IMR-90 (cell line): Measurements from ENCODE around the gene USO1. TPM values are rescaled to one million over a fixed set of nuclear protein-coding genes. Genes with fewer than 3 reads are reported as not detected.

Source experiments
- ATAC-seq: fragments of 200-7000 bp; cut with Tn5 transposase; 2 replicates; pipeline ENCODE4 v1.9.1; 2020; ENCODE audit warnings: low read depth, mild to moderate bottlenecking, moderate library complexity
- BruUV-seq: library from RNA; stranded (reverse); fragments of 400-500 nt; replicated peaks from 2 replicates; lab custom pipeline; 2021; lab: Mats Ljungman, UMichigan
- CTCF ChIA-PET: fragments of 300-600 bp; formaldehyde crosslinking; extraction: SDS; loops from one replicate; lab custom pipeline; 2021; ENCODE audit warnings: antibody characterized with exemption; lab: Yijun Ruan, JAX
- POLR2A ChIA-PET: fragments of 300-600 bp; sonication (Branson Sonifier 250); formaldehyde crosslinking; loops from one replicate; lab custom pipeline; 2022; ENCODE audit warnings: antibody characterized with exemption; ENCODE audit not compliant: unreplicated experiment; lab: Charles Lee
- DNase-seq: peaks from one replicate; pipeline ENCODE4 v3.0.0; 2013
- H2AFZ ChIP-seq: replicated peaks from 2 replicates; pipeline ENCODE3; 2013; ENCODE audit warnings: low read length, mild to moderate bottlenecking; ENCODE audit not compliant: poor library complexity
- H2AK5ac ChIP-seq: 2 replicates; pipeline ENCODE4 v1.6.1; 2013; ENCODE audit warnings: low read depth, low read length, inconsistent platforms
- H2AK9ac ChIP-seq: replicated peaks from 2 replicates; pipeline ENCODE3; 2013; ENCODE audit warnings: mild to moderate bottlenecking, low read depth, low read length, moderate library complexity; ENCODE audit not compliant: poor library complexity
- H2BK120ac ChIP-seq: 2 replicates; pipeline ENCODE4 v1.6.1; 2013; ENCODE audit warnings: low read depth, low read length, inconsistent platforms
- H2BK15ac ChIP-seq: 3 replicates; pipeline ENCODE4 v1.6.1; 2013; ENCODE audit warnings: low read depth, low read length, inconsistent platforms
- H2BK20ac ChIP-seq: 2 replicates; pipeline ENCODE4 v1.6.1; 2013; ENCODE audit warnings: low read depth, mild to moderate bottlenecking, inconsistent platforms, low read length, moderate library complexity
- H2BK5ac ChIP-seq: 2 replicates; pipeline ENCODE4 v1.6.1; 2013; ENCODE audit warnings: mild to moderate bottlenecking, low read depth, low read length, inconsistent platforms; ENCODE audit not compliant: poor library complexity, severe bottlenecking
- H3K14ac ChIP-seq: replicated peaks from 2 replicates; pipeline ENCODE4 v1.6.1; 2013; ENCODE audit warnings: low read depth, low read length, inconsistent platforms
- H3K18ac ChIP-seq: 2 replicates; pipeline ENCODE4 v1.6.1; 2013; ENCODE audit warnings: low read depth, low read length, control low read depth
- H3K23ac ChIP-seq: 2 replicates; pipeline ENCODE4 v1.6.1; 2013; ENCODE audit warnings: low read depth, low read length, inconsistent platforms
- H3K27ac ChIP-seq: 2 replicates; pipeline ENCODE4 v1.5.1; 2013; ENCODE audit warnings: mild to moderate bottlenecking, control low read depth, low read length; ENCODE audit not compliant: insufficient read depth
- H3K27me3 ChIP-seq: 2 replicates; pipeline ENCODE4 v1.6.1; 2013; ENCODE audit warnings: low read length; ENCODE audit not compliant: control insufficient read depth, insufficient read depth
- H3K36me3 ChIP-seq: 2 replicates; pipeline ENCODE4 v1.6.1; 2013; ENCODE audit warnings: low read length, mixed read lengths; ENCODE audit not compliant: control insufficient read depth, insufficient read depth
- H3K4ac ChIP-seq: 2 replicates; pipeline ENCODE4 v1.6.1; 2013; ENCODE audit warnings: low read depth, low read length, inconsistent platforms
- H3K4me1 ChIP-seq: 2 replicates; pipeline ENCODE4 v1.6.1; 2013; ENCODE audit warnings: low read length, mixed read lengths; ENCODE audit not compliant: control insufficient read depth, insufficient read depth
- H3K4me2 ChIP-seq: 2 replicates; pipeline ENCODE4 v1.6.1; 2013; ENCODE audit warnings: low read depth, mild to moderate bottlenecking, control low read depth, low read length, moderate library complexity
- H3K4me3 ChIP-seq: 2 replicates; pipeline ENCODE4 v1.5.1; 2013; ENCODE audit warnings: low read depth, mild to moderate bottlenecking, control low read depth, low read length, moderate library complexity; ENCODE audit not compliant: insufficient read depth
- H3K56ac ChIP-seq: 2 replicates; pipeline ENCODE4 v1.6.1; 2013; ENCODE audit warnings: low read length, inconsistent platforms; ENCODE audit not compliant: insufficient read depth; ENCODE audit errors: extremely low read depth
- H3K79me1 ChIP-seq, 2 experiments: 2 replicates each; pipeline ENCODE4 v1.6.1; 2013; ENCODE audit warnings: low read length in 2 of 2, inconsistent platforms in 1 of 2, low read depth in 1 of 2
- H3K9ac ChIP-seq: 2 replicates; pipeline ENCODE4 v1.6.1; 2013; ENCODE audit warnings: low read depth, low read length, control low read depth
- H3K9me1 ChIP-seq: 2 replicates; pipeline ENCODE4 v1.6.1; 2013; ENCODE audit warnings: low read length, inconsistent platforms; ENCODE audit not compliant: insufficient read depth
- H3K9me3 ChIP-seq: 2 replicates; pipeline ENCODE4 v1.6.1; 2013; ENCODE audit warnings: low read length; ENCODE audit not compliant: control insufficient read depth, insufficient read depth
- H4K20me1 ChIP-seq: 2 replicates; pipeline ENCODE4 v1.6.1; 2013; ENCODE audit warnings: low read length, inconsistent platforms; ENCODE audit not compliant: insufficient read depth
- H4K5ac ChIP-seq: 2 replicates; pipeline ENCODE4 v1.6.1; 2013; ENCODE audit warnings: mild to moderate bottlenecking, low read depth, low read length, control low read depth
- H4K8ac ChIP-seq, 2 experiments: 2 replicates each; pipeline ENCODE4 v1.6.1; 2013; ENCODE audit warnings: low read depth in 2 of 2, low read length in 2 of 2, control low read depth in 1 of 2, inconsistent platforms in 1 of 2
- H4K91ac ChIP-seq: 2 replicates; pipeline ENCODE4 v1.6.1; 2013; ENCODE audit warnings: low read depth, low read length, inconsistent platforms; ENCODE audit not compliant: insufficient read depth
- BHLHE40 ChIP-seq: fragments of 150-350 bp; IDR thresholded peaks from 2 replicates; pipeline ENCODE4 v1.6.1; 2016; ENCODE audit warnings: mild to moderate bottlenecking, low read depth, low read length
- CHD1 ChIP-seq: IDR thresholded peaks from 2 replicates; pipeline ENCODE4 v1.6.1; 2012; ENCODE audit warnings: low read depth, low read length, improper control_type of control experiment
- FOS ChIP-seq: fragments of 150-350 bp; IDR thresholded peaks from 2 replicates; pipeline ENCODE4 v1.6.1; 2016; ENCODE audit warnings: low read depth, low read length
- MAFK ChIP-seq: IDR thresholded peaks from 2 replicates; pipeline ENCODE4 v1.6.1; 2012; ENCODE audit warnings: low read depth, low read length, improper control_type of control experiment
- MAZ ChIP-seq: IDR thresholded peaks from 2 replicates; pipeline ENCODE4 v1.6.1; 2012; ENCODE audit warnings: low read depth, mild to moderate bottlenecking, low read length, improper control_type of control experiment, moderate library complexity, borderline replicate concordance
- POLR2A ChIP-seq: IDR thresholded peaks from 2 replicates; pipeline ENCODE4 v1.6.1; 2012; ENCODE audit warnings: mild to moderate bottlenecking, low read depth, low read length
- RAD21 ChIP-seq: IDR thresholded peaks from 2 replicates; pipeline ENCODE4 v1.6.1; 2012; ENCODE audit warnings: low read length, improper control_type of control experiment
- RCOR1 ChIP-seq: IDR thresholded peaks from 2 replicates; pipeline ENCODE4 v1.6.1; 2012; ENCODE audit warnings: mild to moderate bottlenecking, low read length, improper control_type of control experiment; ENCODE audit not compliant: insufficient replicate concordance
- RFX5 ChIP-seq: IDR thresholded peaks from 2 replicates; pipeline ENCODE4 v1.8.0; 2012; ENCODE audit warnings: low read depth, mild to moderate bottlenecking, low read length, moderate library complexity
- SMC3 ChIP-seq: fragments of 150-350 bp; IDR thresholded peaks from 2 replicates; pipeline ENCODE4 v1.6.1; 2016; ENCODE audit warnings: low read depth, mild to moderate bottlenecking, antibody characterized with exemption, low read length, moderate library complexity
- WGBS, 2 experiments: methylation state at CpG; one replicate each; pipeline versions ENCODE4 v1.1.5 to v1.1.7; 2013; ENCODE audit warnings: missing lambda C conversion rate in 2 of 2; ENCODE audit not compliant: insufficient read length in 1 of 2; ENCODE audit errors: extremely low coverage in 2 of 2; 5-methylcytosine and 5-hydroxymethylcytosine counted together
- dilution Hi-C: fragments of 300-500 bp; cut with HindIII; formaldehyde crosslinking; loops from one replicate; pipeline ENCODE4 v1.14.3; 2018; ENCODE audit warnings: low sequenced_read_pairs; ENCODE audit not compliant: unreplicated experiment
- in situ Hi-C: fragments of 300-500 bp; cut with MboI; formaldehyde crosslinking; loops from 3 replicates; pipeline ENCODE4 v1.14.3; 2019; ENCODE audit warnings: low sequenced_read_pairs, inconsistent platforms, mixed read lengths
- intact Hi-C: fragments of 100-400 bp; cut with micrococcal nuclease; formaldehyde crosslinking; loops from 2 replicates; pipeline ENCODE4 v1.10.0; 2022
- polyA plus RNA-seq, 3 experiments: library from polyadenylated mRNA; depleted of rRNA; stranded (reverse); fragments of >200 nt; gene quantifications; 2 replicates each; pipeline ENCODE4 v1.2.3, GENCODE V29; 2012; ENCODE audit warnings: low replicate concordance in 1 of 3
- total RNA-seq: library from RNA; depleted of rRNA; stranded (reverse); fragments of >200 nt; gene quantifications from 2 replicates; pipeline ENCODE4 v1.2.3, GENCODE V29; 2012
- TF ChIP-seq, protein P1 (sequence below): fragments of 150-350 bp; IDR thresholded peaks from 2 replicates; pipeline ENCODE4 v1.6.1; 2016; ENCODE audit warnings: low read depth, mild to moderate bottlenecking, low read length, moderate library complexity, borderline replicate concordance
- TF ChIP-seq, protein P2 (sequence below): conservative IDR thresholded peaks from 2 replicates; pipeline ENCODE4 v1.5.1; 2012; ENCODE audit warnings: mild to moderate bottlenecking, low read depth, low read length, improper control_type of control experiment

Gene USO1
- total and polyA plus RNA-seq, 2 of the 4 experiments (the other 2 are of a cell fraction), result 63.7 to 121 TPM

DNA sequence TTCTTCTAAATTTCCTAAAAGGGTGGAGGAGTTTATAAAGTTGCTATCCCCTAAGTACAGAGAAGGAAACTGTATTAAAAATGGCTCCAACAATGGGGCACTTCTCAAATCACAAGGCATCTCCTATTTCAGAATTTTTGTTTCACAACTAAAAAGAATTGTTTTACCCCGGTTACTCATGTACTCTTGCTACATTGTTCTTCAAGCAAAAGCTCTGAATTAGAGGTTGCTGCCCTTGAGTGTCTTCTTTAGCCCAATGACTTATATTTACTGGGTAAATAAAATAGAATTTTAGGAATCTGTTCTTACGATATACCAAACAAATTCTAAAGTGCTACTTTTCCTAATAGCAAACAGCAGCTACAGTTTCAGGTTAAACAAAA is 110.4 kb downstream of the USO1 start:
- POLR2A ChIA-PET, result interaction anchor here (0.6 kb wide), 1 partner anchor 189 kb away, joined by 3 read pairs; no protein-coding TSS in a partner anchor
- ATAC-seq, result no peak
- intact Hi-C loops, result no loop called here
- Histone ChIP-seq H3K14ac (no peak overlapping the region), H3K36me3 (no peaks in the 10 kb centered on the region), H3K27me3 (no peaks in the 10 kb centered on the region), H2BK20ac (no peak overlapping the region), H3K9ac (no peak overlapping the region), H3K4ac (no peak overlapping the region), H2BK5ac (no peak overlapping the region), H4K91ac (no peak overlapping the region), H3K79me1 (no peaks in the 10 kb centered on the region), H3K4me3 (no peak overlapping the region), H4K8ac (no peak overlapping the region), H3K23ac (no peak overlapping the region), H4K5ac (no peak overlapping the region), H2BK15ac (no peak overlapping the region), H3K4me2 (no peak overlapping the region), H3K9me3 (peaks cover 2% of the 10 kb centered on the region; the same call in 1 of the 2 replicates), H3K56ac (no peak overlapping the region), H2AK5ac (no peak overlapping the region), H2AK9ac (no peak overlapping the region), H3K4me1 (no peaks in the 10 kb centered on the region), H2AFZ (no peak overlapping the region), H4K20me1 (no peaks in the 10 kb centered on the region), H3K18ac (no peak overlapping the region), H2BK120ac (no peak overlapping the region), H3K9me1 (no peaks in the 10 kb centered on the region), H3K27ac (no peak overlapping the region)
- WGBS, 2 experiments, result no CpG with 5 or more reads among the region's 2 CpGs
- CTCF ChIA-PET, result no interaction called here
- in situ Hi-C loops, result no loop called here
- dilution Hi-C loops, result no loop called here
- TF ChIP-seq BHLHE40 (no peak), MAFK (no peak), MAZ (no peak), CHD1 (no peak), SMC3 (no peak), RFX5 (no peak), POLR2A (no peak), RCOR1 (no peak), FOS (no peak), RAD21 (no peak)
- TF ChIP-seq, protein P1, sequence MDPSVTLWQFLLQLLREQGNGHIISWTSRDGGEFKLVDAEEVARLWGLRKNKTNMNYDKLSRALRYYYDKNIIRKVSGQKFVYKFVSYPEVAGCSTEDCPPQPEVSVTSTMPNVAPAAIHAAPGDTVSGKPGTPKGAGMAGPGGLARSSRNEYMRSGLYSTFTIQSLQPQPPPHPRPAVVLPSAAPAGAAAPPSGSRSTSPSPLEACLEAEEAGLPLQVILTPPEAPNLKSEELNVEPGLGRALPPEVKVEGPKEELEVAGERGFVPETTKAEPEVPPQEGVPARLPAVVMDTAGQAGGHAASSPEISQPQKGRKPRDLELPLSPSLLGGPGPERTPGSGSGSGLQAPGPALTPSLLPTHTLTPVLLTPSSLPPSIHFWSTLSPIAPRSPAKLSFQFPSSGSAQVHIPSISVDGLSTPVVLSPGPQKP, result no peak
- TF ChIP-seq, protein P2, sequence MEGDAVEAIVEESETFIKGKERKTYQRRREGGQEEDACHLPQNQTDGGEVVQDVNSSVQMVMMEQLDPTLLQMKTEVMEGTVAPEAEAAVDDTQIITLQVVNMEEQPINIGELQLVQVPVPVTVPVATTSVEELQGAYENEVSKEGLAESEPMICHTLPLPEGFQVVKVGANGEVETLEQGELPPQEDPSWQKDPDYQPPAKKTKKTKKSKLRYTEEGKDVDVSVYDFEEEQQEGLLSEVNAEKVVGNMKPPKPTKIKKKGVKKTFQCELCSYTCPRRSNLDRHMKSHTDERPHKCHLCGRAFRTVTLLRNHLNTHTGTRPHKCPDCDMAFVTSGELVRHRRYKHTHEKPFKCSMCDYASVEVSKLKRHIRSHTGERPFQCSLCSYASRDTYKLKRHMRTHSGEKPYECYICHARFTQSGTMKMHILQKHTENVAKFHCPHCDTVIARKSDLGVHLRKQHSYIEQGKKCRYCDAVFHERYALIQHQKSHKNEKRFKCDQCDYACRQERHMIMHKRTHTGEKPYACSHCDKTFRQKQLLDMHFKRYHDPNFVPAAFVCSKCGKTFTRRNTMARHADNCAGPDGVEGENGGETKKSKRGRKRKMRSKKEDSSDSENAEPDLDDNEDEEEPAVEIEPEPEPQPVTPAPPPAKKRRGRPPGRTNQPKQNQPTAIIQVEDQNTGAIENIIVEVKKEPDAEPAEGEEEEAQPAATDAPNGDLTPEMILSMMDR, result no peak
- no TSS peak for BruUV-seq
- DNase-seq, result no peak
